IPS DF 6.9 (cell line): ENCODE data around the gene MAN1B1.

Experiments
- DNase-seq: peaks from one replicate; pipeline ENCODE4 v3.0.0-alpha.2; 2013; ENCODE audit warnings: low read depth, low spot score
- H3K27ac ChIP-seq: one replicate; pipeline ENCODE4 v1.5.1; 2013; ENCODE audit warnings: low read length, control low read depth
- H3K27me3 ChIP-seq: 2 replicates; pipeline ENCODE4 v1.6.1; 2013; ENCODE audit warnings: mild to moderate bottlenecking, low read length; ENCODE audit not compliant: control insufficient read depth, insufficient read depth
- H3K36me3 ChIP-seq: 2 replicates; pipeline ENCODE4 v1.6.1; 2013; ENCODE audit warnings: low read length; ENCODE audit not compliant: control insufficient read depth, insufficient read depth
- H3K4me1 ChIP-seq: 2 replicates; pipeline ENCODE4 v1.6.1; 2013; ENCODE audit warnings: low read length; ENCODE audit not compliant: control insufficient read depth, insufficient read depth
- H3K4me3 ChIP-seq: 2 replicates; pipeline ENCODE4 v1.5.1; 2013; ENCODE audit warnings: mild to moderate bottlenecking, low read length
- H3K9me3 ChIP-seq: 2 replicates; pipeline ENCODE4 v1.6.1; 2013; ENCODE audit warnings: low read length, inconsistent platforms; ENCODE audit not compliant: control insufficient read depth, insufficient read depth
- WGBS: extraction: QIAGEN DNeasy Blood & Tissue Kit; methylation state at CpG from one replicate; pipeline ENCODE4 v1.1.7; 2013; ENCODE audit warnings: mixed read lengths, missing lambda C conversion rate; ENCODE audit not compliant: insufficient read length, insufficient coverage; 5-methylcytosine and 5-hydroxymethylcytosine counted together

Gene MAN1B1

DNA sequence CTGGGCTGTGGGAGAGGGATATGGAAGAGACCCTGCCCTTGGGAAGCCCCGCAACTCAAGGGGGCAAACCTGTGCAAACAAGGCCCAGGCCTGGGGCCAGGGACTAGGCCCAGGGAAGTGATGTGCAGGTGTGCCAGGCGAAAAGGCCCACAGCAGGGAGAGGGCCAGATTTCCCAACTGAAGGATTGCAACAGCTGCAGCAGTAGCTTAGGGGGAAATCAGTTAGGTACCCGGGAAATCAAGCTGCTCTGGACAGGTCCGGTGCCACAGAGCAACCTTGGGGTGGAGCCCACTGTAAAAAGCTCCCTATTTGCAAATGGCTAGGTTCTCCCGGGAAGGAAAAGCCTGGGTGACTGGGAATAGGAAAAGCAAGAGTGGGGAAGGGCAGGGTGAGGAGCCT lies 62.6 kb downstream of the MAN1B1 start:
- Histone ChIP-seq H3K4me3 (no peak overlapping the region), H3K27ac (no peak overlapping the region), H3K4me1 (peaks cover 3% of the 10 kb centered on the region; the same call in 1 of the 2 replicates), H3K27me3 (no peaks in the 10 kb centered on the region), H3K9me3 (no peaks in the 10 kb centered on the region), H3K36me3 (no peaks in the 10 kb centered on the region)
- no peak for DNase-seq
- no CpG with 5 or more reads among the region's 5 CpGs for WGBS

DNA sequence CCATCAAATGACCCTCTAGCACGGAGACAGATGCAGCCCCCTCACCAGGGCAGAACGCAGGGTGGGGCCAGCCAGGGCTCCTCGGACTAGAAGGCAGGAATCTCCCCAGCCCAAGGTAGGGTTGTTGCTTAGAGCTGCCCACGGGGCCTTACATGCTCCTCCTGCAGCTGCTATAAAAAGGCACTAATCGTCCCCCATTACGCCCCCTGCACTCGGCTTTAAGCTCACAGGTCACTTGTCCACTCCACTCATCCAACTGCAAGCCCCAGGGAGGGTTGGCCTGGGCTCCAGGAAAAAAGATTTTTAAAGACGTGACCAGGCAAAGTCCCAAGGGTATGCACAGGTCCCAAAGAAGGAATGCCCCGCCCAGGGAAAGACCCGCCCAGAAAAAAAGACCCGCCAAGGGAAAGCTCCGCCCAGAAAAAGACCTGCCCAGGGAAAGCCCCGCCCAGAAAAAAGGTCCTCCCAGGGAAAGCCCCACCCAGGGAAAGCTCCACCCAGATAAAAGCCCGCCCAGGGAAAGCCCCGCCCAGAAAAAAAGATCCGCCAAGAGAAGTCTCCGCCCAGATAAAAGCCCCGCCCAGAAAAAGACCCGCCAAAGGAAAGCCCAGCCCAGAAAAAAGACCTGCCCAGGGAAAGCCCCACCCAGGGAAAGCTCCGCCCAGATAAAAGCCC lies 63.3 kb downstream of the MAN1B1 start:
- H3K27me3 ChIP-seq, result no peaks in the 10 kb centered on the region; the same call in 1 of the 2 replicates
- H3K4me3 ChIP-seq, result no peak overlapping the region
- no CpG with 5 or more reads among the region's 20 CpGs for WGBS
- H3K36me3 ChIP-seq, result no peaks in the 10 kb centered on the region
- no peaks in the 10 kb centered on the region for H3K9me3 ChIP-seq
- DNase-seq, result no peak
- peaks cover 3% of the 10 kb centered on the region; the same call in 1 of the 2 replicates for H3K4me1 ChIP-seq
- H3K27ac ChIP-seq, result no peak overlapping the region

DNA sequence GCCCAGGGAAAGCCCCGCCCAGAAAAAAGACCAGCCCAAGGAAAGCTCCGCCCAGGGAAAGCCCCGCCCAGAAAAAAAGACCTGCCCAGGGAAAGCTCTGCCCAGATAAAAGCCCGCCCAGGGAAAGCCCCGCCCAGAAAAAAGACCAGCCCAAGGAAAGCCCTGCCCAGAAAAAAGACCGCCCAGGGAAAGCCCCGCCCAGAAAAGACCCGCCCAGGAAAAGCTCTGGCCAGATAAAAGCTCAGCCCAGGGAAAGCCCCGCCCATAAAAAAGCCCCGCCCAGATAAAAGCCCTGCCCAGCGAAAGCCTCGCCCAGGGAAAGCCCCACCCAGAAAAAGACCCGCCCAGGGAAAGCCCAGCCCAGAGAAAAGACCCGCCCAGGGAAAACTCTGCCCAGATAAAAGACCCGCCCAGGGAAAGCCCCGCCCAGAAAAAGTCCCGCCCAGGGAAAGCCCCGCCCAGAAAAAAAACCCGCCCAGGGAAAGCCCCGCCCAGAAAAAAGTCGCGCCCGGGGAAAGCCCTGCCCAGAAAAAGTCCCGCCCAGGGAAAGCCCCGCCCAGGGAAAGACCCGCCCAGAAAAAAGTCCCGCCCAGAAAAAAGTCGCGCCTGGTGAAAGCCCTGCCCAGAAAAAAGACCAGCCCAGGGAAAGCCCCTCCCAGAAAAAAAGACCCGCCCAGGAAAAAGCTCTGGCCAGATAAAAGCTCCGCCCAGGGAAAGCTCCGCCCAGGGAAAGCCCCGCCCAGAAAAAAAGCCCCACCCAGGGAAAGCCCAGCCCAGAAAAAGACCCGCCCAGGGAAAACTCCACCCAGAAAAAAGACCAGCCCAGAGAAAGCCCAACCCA lies 64.1 kb downstream of the MAN1B1 start:
- no CpG with 5 or more reads among the region's 34 CpGs for WGBS
- Histone ChIP-seq H3K27me3 (peaks cover 3% of the 10 kb centered on the region; the same call in 1 of the 2 replicates), H3K9me3 (no peaks in the 10 kb centered on the region), H3K4me1 (peaks cover 3% of the 10 kb centered on the region; the same call in 1 of the 2 replicates), H3K4me3 (no peak overlapping the region), H3K36me3 (no peaks in the 10 kb centered on the region), H3K27ac (no peak overlapping the region)
- no peak for DNase-seq

DNA sequence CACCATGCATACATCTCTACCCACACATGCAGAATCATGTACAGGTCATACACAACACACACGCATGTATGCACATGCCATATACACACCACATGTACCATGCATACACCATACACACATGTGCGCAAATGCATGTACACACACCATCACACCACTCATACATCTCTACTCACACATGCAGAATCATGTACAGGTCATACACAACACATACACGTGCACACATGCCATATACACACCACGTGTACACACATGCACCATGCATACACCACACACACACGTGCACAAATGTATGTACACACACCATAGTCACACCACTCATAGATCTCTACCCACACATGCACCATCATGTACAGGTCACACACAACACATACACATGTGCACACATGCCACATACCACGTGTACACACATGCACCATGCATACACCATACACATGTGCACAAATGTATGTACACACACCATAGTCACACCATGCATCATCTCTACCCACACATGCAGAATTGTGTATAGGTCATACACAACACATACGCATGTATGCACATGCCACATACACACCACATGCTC lies 66.1 kb downstream of the MAN1B1 start:
- no peak for DNase-seq
- no CpG with 5 or more reads among the region's 7 CpGs for WGBS
- Histone ChIP-seq H3K36me3 (no peaks in the 10 kb centered on the region), H3K27me3 (peaks cover 8% of the 10 kb centered on the region; the same call in 1 of the 2 replicates), H3K4me1 (peaks cover 4% of the 10 kb centered on the region; the same call in 1 of the 2 replicates), H3K9me3 (no peaks in the 10 kb centered on the region), H3K4me3 (no peak overlapping the region), H3K27ac (no peak overlapping the region)

DNA sequence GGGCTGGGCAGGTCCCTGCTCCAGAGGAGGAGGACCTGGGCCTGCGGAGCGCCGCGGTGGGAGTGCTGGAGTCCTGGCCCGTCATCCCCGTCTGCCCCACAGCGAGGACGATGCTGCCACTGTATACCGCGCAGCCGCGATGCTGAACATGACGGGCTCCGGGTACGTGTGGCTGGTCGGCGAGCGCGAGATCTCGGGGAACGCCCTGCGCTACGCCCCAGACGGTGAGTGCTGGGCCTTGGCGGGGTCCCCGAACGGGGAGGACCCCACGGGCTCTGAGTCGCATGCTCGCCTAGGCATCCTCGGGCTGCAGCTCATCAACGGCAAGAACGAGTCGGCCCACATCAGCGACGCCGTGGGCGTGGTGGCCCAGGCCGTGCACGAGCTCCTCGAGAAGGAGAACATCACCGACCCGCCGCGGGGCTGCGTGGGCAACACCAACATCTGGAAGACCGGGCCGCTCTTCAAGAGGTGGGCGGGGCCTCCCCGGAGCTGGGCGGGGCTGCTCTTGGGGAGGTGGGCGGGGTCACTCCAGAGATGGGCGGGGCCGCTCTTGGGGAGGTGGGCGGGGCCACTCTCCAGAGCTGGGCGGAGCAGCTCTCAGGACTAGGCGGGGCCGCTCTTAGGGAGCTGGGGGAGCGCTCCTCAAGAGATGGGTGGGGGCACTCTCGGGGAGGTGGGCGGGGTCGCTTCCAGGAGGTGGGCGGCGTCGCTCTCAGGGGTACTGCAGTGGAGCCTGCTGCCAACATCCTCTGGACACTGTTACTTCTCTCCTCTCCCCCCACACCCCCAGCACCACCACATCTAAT lies 70.0 kb downstream of the MAN1B1 start:
- H3K27me3 ChIP-seq, result peaks cover 19% of the 10 kb centered on the region; the same call in 1 of the 2 replicates
- peak overlapping the region; percentile 18; the same call in 1 of the 2 replicates for H3K4me3 ChIP-seq
- DNase-seq, result no peak

DNA sequence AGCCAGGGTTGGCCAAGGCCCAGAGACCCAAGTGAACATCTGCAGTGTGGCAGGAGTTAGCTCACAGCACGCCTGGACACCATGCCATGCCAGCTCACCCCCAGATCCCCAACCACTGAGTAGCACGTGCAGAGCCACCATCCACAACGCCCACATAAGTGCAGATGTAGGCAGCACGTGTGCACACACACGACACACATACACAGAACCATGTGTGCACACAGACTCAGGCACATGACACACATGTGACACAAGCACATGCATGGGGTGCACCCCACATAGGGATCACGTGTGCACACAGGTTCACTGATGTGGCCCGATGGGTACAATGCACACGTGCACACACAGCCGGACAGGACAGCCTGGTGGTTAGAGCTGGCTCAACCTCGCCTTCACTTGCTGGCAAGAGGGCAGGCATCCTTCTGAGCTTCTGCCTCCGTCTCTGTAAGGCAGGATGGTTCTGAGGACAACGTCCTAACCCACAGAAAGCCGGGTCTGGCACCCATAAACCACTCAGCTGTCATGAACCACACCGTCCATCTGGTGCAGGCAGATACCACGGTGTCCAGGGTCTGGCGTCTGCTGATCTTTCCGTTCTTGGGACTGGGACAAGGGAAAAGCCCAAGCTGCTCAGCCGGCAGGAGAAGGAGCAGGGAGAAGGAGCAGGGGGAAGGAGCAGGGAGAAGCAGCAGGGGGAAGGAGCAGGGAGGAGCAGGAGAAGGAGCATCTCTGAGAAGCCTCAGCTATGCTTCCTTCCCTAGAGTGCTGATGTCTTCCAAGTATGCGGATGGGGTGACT lies 71.0 kb downstream of the MAN1B1 start:
- Histone ChIP-seq H3K27ac (no peak overlapping the region), H3K36me3 (no peaks in the 10 kb centered on the region), H3K4me3 (no peak overlapping the region), H3K27me3 (peaks cover 23% of the 10 kb centered on the region; the same call in 1 of the 2 replicates), H3K4me1 (peaks cover 10% of the 10 kb centered on the region; the same call in 1 of the 2 replicates), H3K9me3 (no peaks in the 10 kb centered on the region)
- WGBS, result no CpG with 5 or more reads among the region's 19 CpGs
- no peak for DNase-seq

More for the DNA sequence above, 70.0 kb downstream of the MAN1B1 start:
- Histone ChIP-seq H3K4me1 (peaks cover 8% of the 10 kb centered on the region; the same call in 1 of the 2 replicates), H3K36me3 (no peaks in the 10 kb centered on the region), H3K9me3 (no peaks in the 10 kb centered on the region), H3K27ac (no peak overlapping the region)
- WGBS, result no CpG with 5 or more reads among the region's 65 CpGs

DNA sequence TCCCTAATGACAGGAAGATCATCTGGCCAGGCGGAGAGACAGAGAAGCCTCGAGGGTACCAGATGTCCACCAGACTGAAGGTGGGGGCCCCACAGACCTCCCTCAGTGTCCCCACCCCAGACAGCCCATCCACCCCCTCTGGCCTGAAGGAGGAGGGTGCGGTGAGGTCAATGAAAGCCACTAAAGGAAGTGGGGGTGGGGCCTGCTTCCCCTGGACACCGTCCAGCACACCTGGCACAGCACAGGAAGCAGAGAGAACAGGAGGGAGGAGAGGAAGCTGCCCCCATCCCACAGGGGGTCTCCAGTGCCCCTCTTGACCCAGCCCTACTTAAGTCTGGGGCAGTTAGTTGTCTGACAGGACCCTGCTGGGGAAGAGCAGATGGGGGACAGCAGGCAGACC lies 71.8 kb downstream of the MAN1B1 start:
- H3K27ac ChIP-seq, result no peak overlapping the region
- H3K9me3 ChIP-seq, result no peaks in the 10 kb centered on the region
- H3K4me3 ChIP-seq, result no peak overlapping the region
- H3K4me1 ChIP-seq, result peaks cover 10% of the 10 kb centered on the region; the same call in 1 of the 2 replicates
- peaks cover 28% of the 10 kb centered on the region; the same call in 1 of the 2 replicates for H3K27me3 ChIP-seq
- no peaks in the 10 kb centered on the region for H3K36me3 ChIP-seq
- no CpG with 5 or more reads among the region's 4 CpGs for WGBS
- no peak for DNase-seq
